Bronchial epithelial cell (primary cell): ENCODE results near the gene MRPL44. TPM values are rescaled to one million over a fixed set of nuclear protein-coding genes. Genes with fewer than 3 reads are reported as not detected.

ENCODE experiments used
- DNase-seq: peaks from one replicate; pipeline ENCODE4 v3.0.0-alpha.2; 2010; ENCODE audit warnings: low read depth
- FAIRE-seq: peaks from 2 replicates; lab custom pipeline; 2011; peaks lifted over from hg19 to GRCh38; lab: Jason Lieb, UNC
- H3K27me3 ChIP-seq: 2 replicates; pipeline ENCODE4 v1.5.1; 2011; ENCODE audit warnings: low read length; ENCODE audit not compliant: control insufficient read depth, insufficient read depth
- H3K36me3 ChIP-seq: 2 replicates; pipeline ENCODE4 v1.5.1; 2011; ENCODE audit warnings: low read length; ENCODE audit not compliant: control insufficient read depth, insufficient read depth
- H3K4me3 ChIP-seq: 2 replicates; pipeline ENCODE4 v1.5.1; 2011; ENCODE audit warnings: mild to moderate bottlenecking, low read depth, low read length, control low read depth
- total RNA-seq: library from RNA; depleted of rRNA; stranded (reverse); fragments of >200 nt; gene quantifications from 2 replicates; pipeline ENCODE4 v1.2.1, GENCODE V29; 2014
- TF ChIP-seq, protein P1 (sequence below): IDR thresholded peaks from 2 replicates; pipeline ENCODE4 v1.5.1; 2011; ENCODE audit warnings: mild to moderate bottlenecking, moderate library complexity, low read length, control low read depth, inconsistent platforms; ENCODE audit not compliant: insufficient read depth, severe bottlenecking

The MRPL44 gene
- total RNA-seq, 1 donor from 2014 or later = 32.9 TPM

DNA sequence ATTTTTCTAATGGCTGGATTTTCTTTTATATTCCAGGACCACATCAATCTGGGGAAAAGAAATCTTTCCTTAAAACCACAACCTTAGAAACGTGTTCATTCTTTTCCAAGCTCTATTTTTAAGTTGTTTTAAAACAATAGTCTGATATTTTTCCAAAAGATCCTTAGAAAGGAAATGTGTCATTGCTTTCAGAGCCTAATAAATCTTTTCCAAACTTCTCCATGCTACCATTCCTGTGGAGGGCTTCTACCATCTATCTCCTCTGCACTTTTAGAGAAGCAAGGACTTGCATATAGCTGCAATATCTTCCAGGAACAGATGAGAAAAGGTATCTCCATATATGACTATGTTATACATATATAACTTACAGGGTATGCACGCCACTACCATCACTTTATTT lies 33.3 kb upstream of the MRPL44 start:
- Histone ChIP-seq H3K4me3 (no peak overlapping the region), H3K36me3 (no peaks in the 10 kb centered on the region), H3K27me3 (no peaks in the 10 kb centered on the region)
- TF ChIP-seq, protein P1, sequence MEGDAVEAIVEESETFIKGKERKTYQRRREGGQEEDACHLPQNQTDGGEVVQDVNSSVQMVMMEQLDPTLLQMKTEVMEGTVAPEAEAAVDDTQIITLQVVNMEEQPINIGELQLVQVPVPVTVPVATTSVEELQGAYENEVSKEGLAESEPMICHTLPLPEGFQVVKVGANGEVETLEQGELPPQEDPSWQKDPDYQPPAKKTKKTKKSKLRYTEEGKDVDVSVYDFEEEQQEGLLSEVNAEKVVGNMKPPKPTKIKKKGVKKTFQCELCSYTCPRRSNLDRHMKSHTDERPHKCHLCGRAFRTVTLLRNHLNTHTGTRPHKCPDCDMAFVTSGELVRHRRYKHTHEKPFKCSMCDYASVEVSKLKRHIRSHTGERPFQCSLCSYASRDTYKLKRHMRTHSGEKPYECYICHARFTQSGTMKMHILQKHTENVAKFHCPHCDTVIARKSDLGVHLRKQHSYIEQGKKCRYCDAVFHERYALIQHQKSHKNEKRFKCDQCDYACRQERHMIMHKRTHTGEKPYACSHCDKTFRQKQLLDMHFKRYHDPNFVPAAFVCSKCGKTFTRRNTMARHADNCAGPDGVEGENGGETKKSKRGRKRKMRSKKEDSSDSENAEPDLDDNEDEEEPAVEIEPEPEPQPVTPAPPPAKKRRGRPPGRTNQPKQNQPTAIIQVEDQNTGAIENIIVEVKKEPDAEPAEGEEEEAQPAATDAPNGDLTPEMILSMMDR = no peak
- DNase-seq (no peak), FAIRE-seq (no peak)

DNA sequence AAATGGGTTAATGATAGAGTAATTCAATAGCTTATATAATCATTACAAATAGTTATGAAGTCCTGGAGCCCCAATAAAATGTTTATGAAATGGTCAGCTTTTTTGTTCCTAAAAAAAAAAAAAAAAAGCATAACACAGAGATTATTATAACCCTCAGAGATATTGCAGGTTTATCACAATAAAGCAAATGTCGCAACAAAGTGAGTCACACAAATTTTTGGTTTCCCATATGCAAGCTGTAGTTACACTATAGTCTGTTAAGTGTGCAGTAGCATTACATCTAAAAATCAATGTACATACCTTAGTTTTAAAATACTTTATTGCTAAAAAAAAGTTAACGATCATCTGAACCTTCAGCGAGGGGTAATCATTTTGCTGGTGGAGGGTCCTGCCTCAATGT lies 32.2 kb upstream of the MRPL44 start:
- no peaks in the 10 kb centered on the region for H3K27me3 ChIP-seq
- no peak overlapping the region for H3K4me3 ChIP-seq
- DNase-seq (peak; percentile 78), FAIRE-seq (no peak)
- TF ChIP-seq, protein P1 = no peak
- H3K36me3 ChIP-seq = no peaks in the 10 kb centered on the region

DNA sequence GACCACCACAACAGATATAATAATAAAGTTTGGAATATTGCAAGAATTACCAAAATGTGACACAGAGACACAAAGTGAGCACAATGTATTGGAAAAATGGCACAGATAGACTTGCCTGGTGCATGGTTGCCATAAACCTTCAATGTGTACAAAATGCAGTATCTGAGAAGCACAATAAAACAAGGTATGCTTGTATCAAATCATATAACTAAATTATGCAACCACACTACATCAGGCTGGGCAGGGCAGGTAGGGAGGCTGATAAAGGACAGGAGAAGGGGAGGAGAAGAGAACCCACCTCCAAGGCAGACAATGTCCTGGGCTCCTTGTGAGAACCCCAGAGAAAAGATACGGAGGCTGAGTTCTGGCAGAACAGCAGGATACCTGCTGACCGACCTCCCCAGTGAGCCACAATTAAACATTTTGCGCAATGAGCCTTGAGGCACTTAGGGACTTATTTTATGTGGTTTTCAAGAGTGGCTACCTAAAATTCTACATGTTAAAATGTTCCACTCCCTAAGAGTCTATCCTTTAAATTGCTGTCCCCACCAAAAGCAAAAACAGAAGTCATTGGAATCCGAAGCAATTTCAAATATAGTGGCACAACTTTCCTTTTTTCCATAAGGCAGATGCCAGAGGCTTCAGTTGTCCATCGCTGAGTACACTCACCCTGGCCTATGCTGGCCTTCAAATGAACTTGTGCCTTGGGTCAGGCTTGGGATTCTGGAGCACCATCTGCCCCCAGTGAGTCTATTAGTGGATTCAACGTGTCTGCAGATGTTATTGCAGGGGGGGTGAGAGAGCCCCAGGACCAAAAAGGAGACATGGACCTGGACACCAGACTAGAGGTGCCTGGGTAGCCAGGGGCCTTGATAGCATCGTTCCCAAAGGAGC lies 28.9 kb upstream of the MRPL44 start:
- Histone ChIP-seq H3K4me3 (no peak overlapping the region), H3K27me3 (no peaks in the 10 kb centered on the region), H3K36me3 (no peaks in the 10 kb centered on the region)
- FAIRE-seq (no peak), DNase-seq (no peak)
- TF ChIP-seq, protein P1 = no peak

DNA sequence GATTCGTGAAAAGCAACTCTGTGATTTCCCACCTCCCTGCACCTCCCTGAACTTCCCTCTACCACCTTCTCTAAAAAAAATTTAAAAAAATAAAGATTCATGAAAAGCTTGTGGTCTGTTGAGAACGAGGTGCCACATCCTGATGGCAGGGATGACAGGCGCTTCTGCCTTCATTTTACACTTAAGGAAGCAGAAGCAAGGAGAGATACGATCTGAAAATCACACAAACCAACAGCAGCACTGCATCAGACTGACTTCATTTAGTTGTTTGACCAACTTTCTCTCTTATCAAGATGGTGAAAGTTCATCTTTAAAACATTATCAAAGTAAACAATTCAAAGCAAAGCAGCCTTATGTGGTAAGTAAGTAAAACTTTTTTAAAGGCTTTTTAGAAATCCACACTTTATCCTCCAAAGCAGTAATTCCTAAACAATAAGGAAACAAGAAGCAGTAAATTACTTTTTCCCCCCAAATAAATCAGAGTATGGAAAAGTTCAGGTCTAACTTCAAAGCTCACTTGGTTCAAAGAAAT lies 27.6 kb upstream of the MRPL44 start:
- Histone ChIP-seq H3K4me3 (no peak overlapping the region), H3K27me3 (no peaks in the 10 kb centered on the region), H3K36me3 (no peaks in the 10 kb centered on the region)
- TF ChIP-seq, protein P1 = no peak
- no peak for DNase-seq
- FAIRE-seq = no peak

DNA sequence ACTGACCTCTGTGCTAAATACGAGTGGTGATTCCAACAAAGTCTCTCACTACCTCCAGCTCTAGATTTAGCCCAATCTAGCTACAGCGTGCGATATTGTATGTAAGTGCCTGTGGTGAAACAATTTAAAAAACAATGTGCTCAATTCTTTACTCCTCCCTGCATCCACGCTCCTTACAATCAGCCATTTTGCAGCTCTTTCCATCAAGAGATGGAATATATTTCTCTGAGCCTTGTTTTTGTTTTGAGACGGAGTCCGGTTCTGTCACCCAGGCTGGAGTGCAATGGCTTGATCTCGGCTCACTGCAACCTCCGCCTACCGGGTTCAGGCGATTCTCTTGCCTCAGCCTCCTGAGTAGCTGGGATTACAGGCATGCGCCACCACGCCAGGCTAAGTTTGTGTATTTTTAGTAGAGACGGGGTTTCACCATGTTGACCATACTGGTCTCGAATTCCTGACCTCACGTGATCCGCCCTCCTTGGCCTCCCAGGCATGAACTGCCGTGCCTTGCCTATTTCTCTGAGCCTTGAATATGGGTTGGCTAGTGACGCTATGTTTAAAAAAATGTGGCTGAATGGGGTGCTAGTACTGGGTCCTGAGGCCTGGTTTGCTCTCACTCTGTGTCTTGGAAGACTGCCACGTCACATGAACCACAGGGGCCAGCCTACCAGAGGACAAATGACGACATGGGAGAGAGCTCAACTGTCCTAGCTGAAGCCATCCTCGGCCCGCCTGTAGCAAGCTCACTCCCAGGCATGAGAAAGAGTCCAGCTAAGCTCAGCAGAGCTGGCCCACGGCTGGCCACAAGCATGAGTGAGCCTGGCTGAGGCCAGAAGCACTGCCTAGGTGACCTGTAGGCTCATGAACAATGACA lies 26.9 kb upstream of the MRPL44 start:
- DNase-seq = no peak

More for the DNA sequence above, 26.9 kb upstream of the MRPL44 start:
- Histone ChIP-seq H3K27me3 (no peaks in the 10 kb centered on the region), H3K36me3 (no peaks in the 10 kb centered on the region), H3K4me3 (no peak overlapping the region)
- TF ChIP-seq, protein P1 = no peak
- FAIRE-seq = no peak
